Rectal smooth muscle tissue (tissue), 1 donor: ENCODE results near the gene MUTYH.
"Not testable (repeated sequence)": the region's sequence is repeated elsewhere in the genome, so short reads cannot be mapped to it uniquely, and the experiment has no call there.

ENCODE experiments used
- H3K27ac ChIP-seq: one replicate; pipeline ENCODE4 v1.7.0; 2013; ENCODE audit warnings: low read depth, low read length, inconsistent platforms
- H3K27me3 ChIP-seq: one replicate; pipeline ENCODE4 v1.7.0; 2013; ENCODE audit warnings: low read length; ENCODE audit not compliant: control insufficient read depth, insufficient read depth
- H3K36me3 ChIP-seq: one replicate; pipeline ENCODE4 v1.7.0; 2013; ENCODE audit warnings: low read length; ENCODE audit not compliant: control insufficient read depth, insufficient read depth
- H3K4me1 ChIP-seq: one replicate; pipeline ENCODE4 v1.7.0; 2013; ENCODE audit warnings: low read length; ENCODE audit not compliant: control insufficient read depth, insufficient read depth
- H3K4me3 ChIP-seq: one replicate; pipeline ENCODE4 v1.7.0; 2013; ENCODE audit warnings: low read length
- H3K9ac ChIP-seq: one replicate; pipeline ENCODE4 v1.7.0; 2013; ENCODE audit warnings: low read length

Gene MUTYH

GRCh38 chr1:45304311-45305081, 35.7 kb downstream of the MUTYH start:
- H3K36me3 ChIP-seq = no peaks in the 10 kb centered on the region
- peak overlapping the region; percentile 90 for H3K27ac ChIP-seq
- H3K4me1 ChIP-seq = no peaks in the 10 kb centered on the region
- H3K4me3 ChIP-seq = peak overlapping the region; percentile 93
- peak overlapping the region; percentile 42 for H3K9ac ChIP-seq
- no peaks in the 10 kb centered on the region for H3K27me3 ChIP-seq

- no peaks in the 10 kb centered on the region for H3K4me1 ChIP-seq
- H3K4me3 ChIP-seq = peak overlapping the region; percentile 93
- H3K36me3 ChIP-seq = no peaks in the 10 kb centered on the region
- H3K27me3 ChIP-seq = no peaks in the 10 kb centered on the region
- H3K27ac ChIP-seq = peak overlapping the region; percentile 90
- H3K9ac ChIP-seq = peak overlapping the region; percentile 42
Measured at GRCh38 chr1:45303520-45304310, 36.5 kb downstream of the MUTYH start.

GRCh38 chr1:45302505-45303150, 37.6 kb downstream of the MUTYH start:
- no peaks in the 10 kb centered on the region for H3K4me1 ChIP-seq
- no peaks in the 10 kb centered on the region for H3K27me3 ChIP-seq
- no peak overlapping the region for H3K27ac ChIP-seq
- H3K4me3 ChIP-seq = peak overlapping the region; percentile 75
- no peak overlapping the region for H3K9ac ChIP-seq
- H3K36me3 ChIP-seq = no peaks in the 10 kb centered on the region

GRCh38 chr1:45300669-45300997, 39.6 kb downstream of the MUTYH start:
- no peak overlapping the region for H3K4me3 ChIP-seq
- no peak overlapping the region for H3K9ac ChIP-seq
- no peak overlapping the region for H3K27ac ChIP-seq
- H3K27me3 ChIP-seq = no peaks in the 10 kb centered on the region
- H3K4me1 ChIP-seq = no peaks in the 10 kb centered on the region
- H3K36me3 ChIP-seq = no peaks in the 10 kb centered on the region

- H3K27me3 ChIP-seq = no peaks in the 10 kb centered on the region
- no peak overlapping the region for H3K27ac ChIP-seq
- no peaks in the 10 kb centered on the region for H3K36me3 ChIP-seq
- H3K4me1 ChIP-seq = no peaks in the 10 kb centered on the region
- H3K4me3 ChIP-seq = no peak overlapping the region
- no peak overlapping the region for H3K9ac ChIP-seq
Measured at GRCh38 chr1:45299981-45300668, 40.1 kb downstream of the MUTYH start.

GRCh38 chr1:45299296-45299695, 40.9 kb downstream of the MUTYH start:
- Histone ChIP-seq H3K4me3 (no peak overlapping the region), H3K27ac (no peak overlapping the region), H3K9ac (no peak overlapping the region), H3K36me3 (no peaks in the 10 kb centered on the region), H3K4me1 (no peaks in the 10 kb centered on the region), H3K27me3 (no peaks in the 10 kb centered on the region)

- Histone ChIP-seq H3K4me1 (no peaks in the 10 kb centered on the region), H3K4me3 (no peak overlapping the region), H3K27ac (no peak overlapping the region), H3K9ac (no peak overlapping the region), H3K27me3 (no peaks in the 10 kb centered on the region), H3K36me3 (no peaks in the 10 kb centered on the region)
Measured at GRCh38 chr1:45297666-45298356, 42.4 kb downstream of the MUTYH start.

- no peaks in the 10 kb centered on the region for H3K36me3 ChIP-seq
- H3K9ac ChIP-seq = no peak overlapping the region
- H3K4me1 ChIP-seq = no peaks in the 10 kb centered on the region
- no peak overlapping the region for H3K27ac ChIP-seq
- H3K27me3 ChIP-seq = no peaks in the 10 kb centered on the region
- no peak overlapping the region for H3K4me3 ChIP-seq
Measured at GRCh38 chr1:45291716-45292115, 48.5 kb downstream of the MUTYH start.

- not testable (repeated sequence) for H3K36me3 ChIP-seq, H3K4me1 ChIP-seq, H3K9ac ChIP-seq, H3K27me3 ChIP-seq, H3K27ac ChIP-seq, H3K4me3 ChIP-seq
Measured at GRCh38 chr1:45291002-45291401, 49.2 kb downstream of the MUTYH start.

GRCh38 chr1:45286521-45286920, 53.7 kb downstream of the MUTYH start:
- H3K36me3 ChIP-seq, H3K4me3 ChIP-seq, H3K27ac ChIP-seq, H3K27me3 ChIP-seq, H3K9ac ChIP-seq, H3K4me1 ChIP-seq: not testable (repeated sequence)

- not testable (repeated sequence) for H3K4me1 ChIP-seq, H3K36me3 ChIP-seq, H3K27me3 ChIP-seq, H3K4me3 ChIP-seq, H3K27ac ChIP-seq, H3K9ac ChIP-seq
Measured at GRCh38 chr1:45284858-45285257, 55.4 kb downstream of the MUTYH start.

GRCh38 chr1:45282351-45282750, 57.9 kb downstream of the MUTYH start:
- Histone ChIP-seq H3K27ac (no peak overlapping the region), H3K4me1 (no peaks in the 10 kb centered on the region), H3K36me3 (no peaks in the 10 kb centered on the region), H3K4me3 (no peak overlapping the region), H3K9ac (no peak overlapping the region), H3K27me3 (no peaks in the 10 kb centered on the region)
